Lower lobe of right lung (tissue), 2 donors: ENCODE data around the gene SLF1. TPM values are rescaled to one million over a fixed set of nuclear protein-coding genes. Genes with fewer than 3 reads are reported as not detected.
A peak's percentile ranks its signal among the peaks of the same experiment; 100 is the strongest.

ENCODE experiments used
- ATAC-seq, 2 donors: fragments of 200-7000 bp; cut with Tn5 transposase; one replicate each; pipeline ENCODE4 v1.9.1; 2020 to 2022; ENCODE audit warnings: mild to moderate bottlenecking in 2 of 2, moderate library complexity in 2 of 2
- DNase-seq: peaks from one replicate; pipeline ENCODE4 v3.0.0-alpha.2; 2020
- H3K27ac ChIP-seq: fragments of 200-600 bp; one replicate; pipeline ENCODE4 v1.8.0; 2022
- H3K27me3 ChIP-seq: fragments of 200-600 bp; one replicate; pipeline ENCODE4 v1.8.0; 2022; ENCODE audit warnings: low read depth
- H3K36me3 ChIP-seq: fragments of 200-600 bp; one replicate; pipeline ENCODE4 v1.8.0; 2022; ENCODE audit warnings: mild to moderate bottlenecking
- H3K4me1 ChIP-seq: fragments of 200-600 bp; one replicate; pipeline ENCODE4 v1.8.0; 2022
- H3K4me3 ChIP-seq: fragments of 200-600 bp; one replicate; pipeline ENCODE4 v1.8.0; 2022; ENCODE audit warnings: mild to moderate bottlenecking
- H3K9me3 ChIP-seq: fragments of 200-600 bp; one replicate; pipeline ENCODE4 v1.8.0; 2022
- intact Hi-C: fragments of 100-400 bp; cut with DNase I; formaldehyde crosslinking; loops from one replicate; pipeline ENCODE4 v1.11.0; 2022
- total RNA-seq: library from RNA; stranded (reverse); fragmentation: NEBNext Ultra II Directional; extraction: Animal tissue kit (Norgen Biotek cat#: 25700); gene quantifications from one replicate; pipeline ENCODE4 v1.2.1, GENCODE V29; 2021
- TF ChIP-seq, protein P1 (sequence below): fragments of 200-600 bp; IDR thresholded peaks from one replicate; pipeline ENCODE4 v1.8.0; 2022; ENCODE audit warnings: antibody characterized with exemption, mild to moderate bottlenecking
- donor health status: DM: no; HTN: yes; CAD: no; lungs with severe emphysema.

Gene SLF1
- total RNA-seq, 1 donor from 2014 or later: 6.1 TPM

DNA sequence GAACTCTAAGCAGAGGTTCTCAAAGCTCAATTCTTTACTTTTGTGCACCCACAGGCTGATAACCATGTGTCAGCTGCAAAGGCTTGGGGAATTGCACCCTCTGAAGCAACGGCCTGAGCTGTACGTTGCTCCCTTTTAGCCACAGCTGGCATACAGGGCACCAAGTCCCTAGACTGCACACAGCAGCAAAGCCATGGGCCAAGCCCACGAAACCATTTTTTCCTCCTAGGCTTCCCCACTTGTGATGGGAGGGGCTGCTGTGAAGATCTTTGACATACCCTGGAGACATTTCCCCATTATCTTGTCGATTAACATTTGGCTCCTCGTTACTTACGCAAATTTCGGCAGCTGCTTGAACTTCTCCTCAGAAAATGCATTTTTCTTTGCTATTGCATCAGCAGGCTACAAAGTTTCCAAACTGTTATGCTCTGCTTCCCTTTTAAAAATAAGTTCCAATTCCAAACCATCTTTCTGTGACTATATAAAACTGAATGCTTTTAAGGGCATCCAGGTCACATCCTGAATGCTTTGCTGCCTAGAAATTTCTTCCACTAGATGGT lies 23.1 kb upstream of the SLF1 start:
- H3K9me3 ChIP-seq: no peaks in the 10 kb centered on the region
- no peak overlapping the region for H3K27ac ChIP-seq

DNA sequence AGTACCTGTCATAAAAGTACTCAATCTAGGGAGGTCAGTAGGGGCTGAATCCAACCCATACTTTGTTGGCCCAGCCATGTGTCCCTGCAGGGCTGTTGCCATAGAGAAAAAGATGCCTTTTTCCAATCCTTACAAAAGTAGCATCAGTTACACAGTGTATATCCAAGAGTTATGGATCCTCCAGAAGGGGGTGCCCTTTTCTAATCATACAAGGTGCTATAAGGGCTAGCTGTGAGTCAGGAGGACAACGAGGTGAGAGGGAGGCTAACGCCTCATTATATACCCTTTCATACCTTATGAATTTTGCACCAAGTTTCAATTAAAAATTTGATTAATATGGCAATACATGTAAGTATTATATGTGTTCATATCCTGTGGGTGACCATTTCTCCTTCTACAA lies 4.9 kb upstream of the SLF1 start:
- ATAC-seq: no peak
- no peaks in the 10 kb centered on the region for H3K27me3 ChIP-seq
- no peaks in the 10 kb centered on the region for H3K36me3 ChIP-seq
- peaks cover 16% of the 10 kb centered on the region for H3K4me1 ChIP-seq
- no peak overlapping the region for H3K27ac ChIP-seq
- intact Hi-C loops: no loop called here
- no peak overlapping the region for H3K4me3 ChIP-seq
- TF ChIP-seq, protein P1, sequence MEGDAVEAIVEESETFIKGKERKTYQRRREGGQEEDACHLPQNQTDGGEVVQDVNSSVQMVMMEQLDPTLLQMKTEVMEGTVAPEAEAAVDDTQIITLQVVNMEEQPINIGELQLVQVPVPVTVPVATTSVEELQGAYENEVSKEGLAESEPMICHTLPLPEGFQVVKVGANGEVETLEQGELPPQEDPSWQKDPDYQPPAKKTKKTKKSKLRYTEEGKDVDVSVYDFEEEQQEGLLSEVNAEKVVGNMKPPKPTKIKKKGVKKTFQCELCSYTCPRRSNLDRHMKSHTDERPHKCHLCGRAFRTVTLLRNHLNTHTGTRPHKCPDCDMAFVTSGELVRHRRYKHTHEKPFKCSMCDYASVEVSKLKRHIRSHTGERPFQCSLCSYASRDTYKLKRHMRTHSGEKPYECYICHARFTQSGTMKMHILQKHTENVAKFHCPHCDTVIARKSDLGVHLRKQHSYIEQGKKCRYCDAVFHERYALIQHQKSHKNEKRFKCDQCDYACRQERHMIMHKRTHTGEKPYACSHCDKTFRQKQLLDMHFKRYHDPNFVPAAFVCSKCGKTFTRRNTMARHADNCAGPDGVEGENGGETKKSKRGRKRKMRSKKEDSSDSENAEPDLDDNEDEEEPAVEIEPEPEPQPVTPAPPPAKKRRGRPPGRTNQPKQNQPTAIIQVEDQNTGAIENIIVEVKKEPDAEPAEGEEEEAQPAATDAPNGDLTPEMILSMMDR: no peak
- no peaks in the 10 kb centered on the region for H3K9me3 ChIP-seq
- no peak for DNase-seq

More for the DNA sequence above, 23.1 kb upstream of the SLF1 start:
- intact Hi-C loops: no loop called here
- H3K27me3 ChIP-seq: no peaks in the 10 kb centered on the region
- H3K4me3 ChIP-seq: no peak overlapping the region
- no peak for DNase-seq
- no peaks in the 10 kb centered on the region for H3K4me1 ChIP-seq
- TF ChIP-seq, protein P1: no peak
- ATAC-seq: peak in 1 of 2 donors; percentile 45
- no peaks in the 10 kb centered on the region for H3K36me3 ChIP-seq

DNA sequence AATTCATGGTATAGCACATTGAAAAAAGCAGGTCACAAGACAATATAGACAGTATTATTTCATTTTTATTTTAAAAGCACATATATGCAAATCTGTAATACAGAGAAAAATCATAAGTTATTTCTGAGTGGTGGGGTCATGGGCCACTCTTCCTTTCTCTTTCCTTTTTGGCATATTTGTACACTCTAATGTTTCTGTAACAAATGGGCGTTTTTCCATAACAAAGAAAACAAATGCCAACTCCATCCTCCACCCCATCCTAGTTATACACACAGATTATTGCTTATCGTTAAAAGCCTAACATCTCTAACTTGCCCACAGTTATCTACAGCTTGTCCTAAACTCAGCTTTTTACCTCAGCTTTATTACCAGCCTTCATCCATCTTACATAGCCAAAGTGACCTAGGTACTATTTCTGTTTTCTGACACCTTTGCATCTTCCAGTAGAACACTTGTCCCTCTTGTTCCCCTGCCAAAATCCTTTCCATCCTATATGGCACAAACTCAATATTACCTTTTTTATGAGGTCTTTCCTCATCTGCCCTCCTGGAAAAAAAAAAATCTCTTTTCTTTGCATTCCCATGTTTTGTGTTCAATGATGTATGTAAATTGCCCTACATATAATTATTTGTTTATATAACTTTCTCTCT lies 4.2 kb upstream of the SLF1 start:
- H3K27ac ChIP-seq: no peak overlapping the region
- ATAC-seq (no peak), DNase-seq (no peak)
- intact Hi-C loops: no loop called here
- H3K9me3 ChIP-seq: no peaks in the 10 kb centered on the region
- no peak overlapping the region for H3K4me3 ChIP-seq
- H3K36me3 ChIP-seq: no peaks in the 10 kb centered on the region
- no peaks in the 10 kb centered on the region for H3K27me3 ChIP-seq
- H3K4me1 ChIP-seq: peaks cover 18% of the 10 kb centered on the region
- TF ChIP-seq, protein P1: no peak

GRCh38 chr5:94615862-94616261 lies 2.6 kb upstream of the SLF1 start:
- no peak for ATAC-seq
- intact Hi-C loops: no loop called here
- H3K27me3 ChIP-seq: no peaks in the 10 kb centered on the region
- no peaks in the 10 kb centered on the region for H3K36me3 ChIP-seq
- TF ChIP-seq, protein P1: no peak
- no peaks in the 10 kb centered on the region for H3K9me3 ChIP-seq
- peaks cover 26% of the 10 kb centered on the region for H3K4me1 ChIP-seq
- H3K27ac ChIP-seq: no peak overlapping the region
- no peak overlapping the region for H3K4me3 ChIP-seq
- DNase-seq: no peak

DNA sequence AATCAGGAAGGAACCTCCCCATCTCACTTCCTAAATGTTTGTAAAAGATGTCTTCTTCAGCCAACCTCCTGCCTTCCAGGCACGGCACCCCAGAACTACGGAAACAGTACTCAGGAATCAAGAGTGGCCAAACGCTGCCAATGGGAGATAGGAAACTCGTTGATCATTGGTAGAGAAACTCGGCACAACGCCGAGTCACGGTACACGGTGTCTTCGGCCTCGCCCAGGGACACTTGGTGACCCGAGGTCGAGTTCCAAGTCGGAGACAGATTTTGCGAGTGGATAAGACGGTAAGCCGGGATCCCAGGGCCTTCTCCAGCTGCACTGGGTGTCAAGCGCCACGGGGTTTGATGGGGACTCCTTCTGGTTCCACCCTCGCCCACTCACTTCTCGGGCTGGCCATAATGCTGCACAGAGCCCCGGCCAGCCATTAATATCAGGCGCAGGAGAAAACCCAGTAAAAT lies 408 bp upstream of the SLF1 start:
- Histone ChIP-seq H3K4me3 (peak overlapping the region; percentile 84), H3K4me1 (peaks cover 26% of the 10 kb centered on the region), H3K36me3 (no peaks in the 10 kb centered on the region), H3K27ac (peak overlapping the region; percentile 88), H3K27me3 (no peaks in the 10 kb centered on the region), H3K9me3 (no peaks in the 10 kb centered on the region)
- peak; percentile 83 for DNase-seq
- peak; percentile 90 to 91 for ATAC-seq
- TF ChIP-seq, protein P1: no peak
- intact Hi-C loops: no loop called here
